Measurements from ENCODE around the gene CWC27.

Gene CWC27

DNA sequence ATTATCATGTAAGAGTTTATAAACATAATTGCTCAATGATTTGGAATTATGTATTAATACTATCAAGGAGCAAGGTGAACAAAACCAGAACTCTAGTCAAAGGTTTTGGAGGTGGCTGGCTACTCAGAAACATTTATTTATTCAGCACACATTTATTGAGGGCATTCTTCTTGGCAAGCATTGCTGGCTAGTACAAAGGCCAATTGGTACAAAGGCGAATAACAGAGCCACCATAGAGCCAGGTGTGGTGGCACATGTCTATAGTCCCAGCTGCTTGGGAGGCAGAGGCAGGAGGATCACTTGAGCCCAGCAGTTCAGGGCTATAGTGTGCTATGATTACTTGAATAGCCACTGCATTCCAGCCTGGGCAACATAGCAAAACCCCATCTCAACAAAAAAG is 242.1 kb downstream of the CWC27 start:
- no peak for DNase-seq

DNA sequence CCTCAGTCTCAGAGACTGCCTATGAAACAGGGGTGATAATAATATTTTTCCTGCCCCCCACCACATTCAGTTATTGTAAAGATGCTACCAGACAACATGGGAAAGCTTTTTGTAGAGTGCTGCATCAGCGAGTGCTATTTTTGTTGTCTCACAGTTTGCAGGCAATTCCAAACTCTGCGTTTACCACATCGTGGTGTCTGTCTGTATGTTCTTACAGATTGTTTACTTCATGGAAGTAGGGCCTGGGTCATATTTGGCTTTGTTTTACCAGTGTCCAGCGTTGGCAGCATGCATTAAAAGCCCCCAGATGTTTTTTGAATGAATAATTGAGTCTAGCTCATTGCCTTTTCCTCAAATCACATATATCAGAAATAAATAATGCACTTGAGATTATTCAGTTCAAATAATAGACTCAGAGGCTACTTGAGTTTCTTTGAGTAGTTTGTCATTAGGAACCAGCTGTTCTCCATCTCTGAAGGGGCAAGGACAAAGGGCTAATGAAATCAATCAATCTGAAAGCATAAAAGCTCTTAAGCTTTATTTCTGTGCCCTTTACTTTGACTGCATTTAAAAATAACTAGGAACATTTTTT is 243.7 kb downstream of the CWC27 start:
- DNase-seq = no peak

GRCh38 chr5:65013166-65013565 is 244.4 kb downstream of the CWC27 start:
- no peak for DNase-seq

- DNase-seq = no peak
These were observed 246.0 kb downstream of the CWC27 start for GRCh38 chr5:65014769-65015168.

DNA sequence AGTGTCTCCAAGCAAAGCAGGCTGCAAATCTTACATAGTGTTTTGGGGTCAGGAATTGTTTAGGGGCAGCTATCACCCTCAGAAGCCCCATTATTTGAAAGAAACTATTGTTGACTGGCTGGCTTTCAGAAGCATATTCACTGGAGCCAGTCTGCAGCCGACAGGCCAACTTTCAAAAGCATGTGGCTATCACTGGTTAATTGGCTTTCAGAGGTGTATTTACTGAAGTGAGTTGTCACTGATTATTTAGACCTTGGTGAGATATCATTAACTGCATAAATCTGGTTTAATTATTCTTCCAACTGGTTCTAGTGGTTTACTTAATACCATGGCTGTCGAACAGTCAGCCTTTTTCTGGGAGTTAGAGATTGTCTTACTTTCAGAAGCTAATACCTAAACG is 247.0 kb downstream of the CWC27 start:
- no peak for DNase-seq

DNA sequence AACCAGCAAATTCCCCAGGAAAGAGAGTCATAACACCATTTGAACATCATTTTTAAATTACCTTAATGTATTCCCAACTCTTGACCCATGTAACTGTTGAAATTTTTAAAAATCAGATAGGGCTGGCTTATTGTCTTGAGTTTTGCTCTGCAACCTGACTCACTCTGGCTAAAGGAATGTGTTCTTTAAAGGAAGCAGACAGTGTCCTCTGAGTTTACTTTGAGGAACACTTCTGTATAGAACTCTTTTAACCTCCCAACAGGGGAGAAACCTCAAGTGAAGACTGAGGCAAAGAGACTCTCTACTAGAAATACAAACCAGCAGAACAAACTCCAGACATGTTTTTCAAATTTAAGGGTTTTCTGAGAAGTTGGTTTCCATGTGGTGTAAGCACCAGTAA is 248.9 kb downstream of the CWC27 start:
- no peak for DNase-seq

DNA sequence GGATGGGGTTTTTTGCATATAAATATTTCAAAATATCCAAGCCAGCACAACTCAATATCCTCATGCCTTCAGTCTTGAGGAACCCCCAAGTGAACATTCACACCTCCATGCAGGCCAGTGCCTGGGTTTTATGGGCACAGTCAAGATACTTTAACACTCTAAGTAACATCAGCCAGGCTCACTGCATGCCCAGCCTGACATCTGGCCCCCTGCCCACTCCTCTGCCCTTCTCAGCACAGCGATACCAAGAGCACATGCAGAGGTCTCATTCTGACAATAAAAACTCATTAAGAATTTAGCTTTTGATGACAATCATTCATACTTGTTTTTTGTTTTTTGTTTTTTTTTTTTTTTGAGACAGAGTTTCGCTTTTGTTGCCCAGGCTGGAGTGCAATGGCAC is 250.0 kb downstream of the CWC27 start:
- DNase-seq = no peak

DNA sequence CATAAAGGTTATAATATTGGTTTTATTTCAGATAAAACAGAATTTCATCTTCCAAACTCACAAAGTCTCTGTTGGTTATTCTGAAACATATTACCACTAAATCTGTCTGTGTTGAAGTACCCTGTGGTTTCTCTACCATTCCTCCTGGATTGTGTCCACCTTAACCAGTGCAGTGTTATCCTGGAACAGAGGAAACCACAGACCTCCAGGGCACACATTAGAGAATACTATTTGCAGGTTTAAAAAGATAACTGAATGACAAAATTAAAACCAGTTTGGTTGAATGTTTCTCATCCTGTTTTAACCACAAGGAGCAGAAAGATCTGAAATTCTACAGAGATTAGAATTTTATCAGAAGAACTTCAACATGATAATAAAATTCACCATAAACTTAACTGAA is 251.8 kb downstream of the CWC27 start:
- DNase-seq = no peak

DNA sequence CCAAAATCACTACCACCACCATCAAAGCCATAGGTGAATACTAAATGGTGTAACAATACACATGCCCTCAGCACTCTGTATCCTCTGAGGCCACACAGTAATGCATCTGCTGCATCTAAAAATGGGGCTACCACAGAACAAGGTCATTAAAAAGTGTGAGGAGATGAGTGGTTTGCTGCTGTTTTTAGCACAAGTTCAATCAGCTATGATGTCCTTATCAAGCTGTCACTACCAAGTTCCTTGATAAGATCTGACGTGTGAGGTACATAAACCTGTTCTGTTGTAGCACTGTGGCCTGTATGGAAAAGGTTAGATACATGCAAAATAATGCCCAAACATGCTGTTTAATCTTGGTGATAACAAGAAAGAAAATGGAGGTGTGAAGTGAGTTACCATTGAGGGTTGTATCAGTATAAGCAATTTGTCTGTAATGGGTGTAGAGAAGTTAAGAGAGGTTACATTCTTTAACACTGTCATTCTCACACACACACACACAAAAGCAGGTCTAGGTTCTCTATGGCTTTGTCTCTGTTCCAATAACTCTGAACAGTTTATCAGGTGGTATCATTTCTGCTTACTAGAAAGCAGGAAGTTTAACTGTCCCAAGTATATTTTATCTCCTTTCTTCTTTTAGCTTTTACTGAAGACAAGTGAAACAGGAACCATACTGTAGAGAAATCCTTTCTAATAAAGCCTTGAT is 252.9 kb downstream of the CWC27 start:
- DNase-seq = no peak

DNA sequence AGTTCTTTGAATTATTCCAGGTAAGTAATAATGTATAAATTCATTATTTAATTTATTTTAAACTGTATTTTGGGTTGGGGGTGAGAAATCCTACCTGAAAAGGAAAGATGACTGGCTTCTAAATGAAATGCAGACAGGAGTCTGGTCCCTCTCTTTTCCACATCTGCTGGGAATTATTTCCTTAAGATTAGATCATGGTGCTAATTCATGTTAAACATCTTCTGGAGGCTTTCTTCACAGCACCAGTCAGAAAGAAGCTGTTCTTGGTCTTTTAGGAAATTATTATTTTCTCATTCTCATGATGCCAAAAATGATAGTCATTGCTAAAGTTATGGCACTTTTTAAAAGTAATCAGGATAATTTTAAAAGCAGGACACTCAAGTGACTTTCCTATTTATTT is 254.2 kb downstream of the CWC27 start:
- no peak for DNase-seq

GRCh38 chr5:65024681-65025080 is 256.0 kb downstream of the CWC27 start:
- DNase-seq = no peak

- DNase-seq = no peak
These were observed 258.3 kb downstream of the CWC27 start for GRCh38 chr5:65026816-65027548.

GRCh38 chr5:65029178-65029577 is 260.4 kb downstream of the CWC27 start:
- DNase-seq = no peak

- no peak for DNase-seq
These were observed 261.3 kb downstream of the CWC27 start for GRCh38 chr5:65030056-65030455.

DNA sequence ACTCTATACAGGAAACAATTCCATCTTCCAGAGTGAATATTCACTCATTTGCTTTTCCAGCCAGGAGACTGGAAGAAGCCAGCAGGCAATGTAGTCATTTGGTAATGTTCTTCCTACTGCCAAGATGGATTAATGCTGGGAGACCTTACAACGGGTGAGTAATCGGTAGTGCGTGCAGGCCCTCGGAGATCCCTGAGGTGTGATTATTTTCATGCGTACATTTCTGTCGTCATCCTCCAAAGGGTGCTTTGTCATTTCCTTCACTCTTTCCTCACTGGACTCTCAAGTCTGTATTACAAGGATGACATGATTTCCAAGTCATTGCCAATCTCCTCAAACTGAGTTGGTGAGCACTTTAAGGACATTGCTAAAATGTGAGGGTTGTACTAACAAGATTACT is 263.5 kb downstream of the CWC27 start:
- no peak for DNase-seq

DNA sequence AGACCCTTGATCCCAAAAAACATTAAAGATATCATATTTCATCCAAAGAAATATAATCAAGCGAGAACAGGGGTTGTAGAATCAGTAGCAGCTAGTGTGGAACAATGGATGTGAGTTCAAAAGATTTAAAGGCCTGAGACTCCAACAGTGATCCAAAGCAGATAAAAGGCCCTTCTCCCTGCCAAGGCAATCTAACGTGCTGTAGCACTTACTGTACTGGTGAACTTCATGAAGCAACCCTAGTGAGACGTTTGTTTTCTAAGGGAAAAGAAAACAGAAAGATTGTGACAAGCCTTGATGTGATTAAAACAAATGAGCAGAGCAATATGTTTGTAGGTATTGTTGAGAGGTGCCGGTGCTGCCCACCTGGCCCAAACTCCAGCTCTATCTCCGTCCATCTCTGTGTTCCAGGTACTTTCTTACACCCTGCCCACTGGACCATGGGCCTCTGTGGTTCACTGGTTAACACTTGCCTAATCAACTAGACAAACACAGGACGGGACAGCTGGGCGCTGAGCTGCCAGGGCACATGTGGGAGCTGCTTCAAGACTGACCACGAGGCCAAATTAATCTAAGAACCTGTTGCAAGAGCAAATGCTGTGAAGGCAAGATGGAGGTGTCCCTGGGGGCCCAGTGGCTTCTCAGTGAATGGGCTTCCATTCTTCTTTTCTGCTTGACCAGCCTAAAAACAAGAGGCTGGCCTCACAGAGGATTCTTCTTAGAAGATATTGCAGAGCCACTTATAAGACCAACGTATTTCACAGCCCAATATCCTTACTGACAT is 265.5 kb downstream of the CWC27 start:
- DNase-seq = peak; percentile 21

DNA sequence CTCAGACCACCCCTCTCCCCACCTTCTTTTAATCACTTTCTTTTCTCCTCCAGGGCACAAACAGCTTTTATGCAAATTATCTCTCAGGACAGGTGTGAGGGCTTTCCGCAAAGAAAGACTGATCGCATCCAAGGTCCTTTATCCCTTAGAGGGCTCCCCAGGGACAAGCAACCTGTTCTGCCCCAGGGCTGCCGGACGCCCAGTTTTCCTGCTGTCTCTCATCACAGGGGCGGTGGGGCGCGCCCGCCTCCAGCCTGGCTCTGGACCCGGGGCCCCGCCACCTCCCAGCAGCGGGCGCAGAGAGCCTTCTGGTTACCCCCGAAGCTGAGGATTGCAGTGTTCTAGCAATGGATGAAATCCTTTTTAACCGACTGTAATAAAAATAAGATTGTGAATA is 266.1 kb downstream of the CWC27 start:
- DNase-seq = no peak

GRCh38 chr5:65035211-65036206 is 266.8 kb downstream of the CWC27 start:
- peak; percentile 90 for DNase-seq

- peak; percentile 26 for DNase-seq
These were observed 269.4 kb downstream of the CWC27 start for GRCh38 chr5:65037831-65038815.

- no peak for DNase-seq
These were observed 272.8 kb downstream of the CWC27 start for GRCh38 chr5:65041296-65042158.
